Astrocyte (in vitro differentiated cells and primary cell): ENCODE measurements around the gene SND1. TPM values are rescaled to one million over a fixed set of nuclear protein-coding genes. Genes with fewer than 3 reads are reported as not detected.

Source experiments
- DNase-seq: peaks from one replicate; pipeline ENCODE4 v3.0.0-alpha.2; 2010; ENCODE audit warnings: low read depth
- FAIRE-seq: peaks from 2 replicates; lab custom pipeline; 2011; peaks lifted over from hg19 to GRCh38; lab: Jason Lieb, UNC
- H2AFZ ChIP-seq: 2 replicates; pipeline ENCODE4 v1.6.0; 2012; ENCODE audit warnings: low read depth, low read length, inconsistent platforms
- H3K27ac ChIP-seq: 2 replicates; pipeline ENCODE4 v1.5.1; 2011; ENCODE audit warnings: low read depth, low read length, inconsistent platforms
- H3K27me3 ChIP-seq: 2 replicates; pipeline ENCODE4 v1.6.0; 2011; ENCODE audit warnings: low read length, inconsistent platforms; ENCODE audit not compliant: insufficient read depth
- H3K36me3 ChIP-seq: 2 replicates; pipeline ENCODE4 v1.5.1; 2011; ENCODE audit warnings: low read length, inconsistent platforms; ENCODE audit not compliant: insufficient read depth
- H3K4me1 ChIP-seq: 2 replicates; pipeline ENCODE4 v1.5.1; 2011; ENCODE audit warnings: low read length, inconsistent platforms; ENCODE audit not compliant: insufficient read depth
- H3K4me2 ChIP-seq: 2 replicates; pipeline ENCODE4 v1.6.0; 2012; ENCODE audit warnings: low read length, inconsistent platforms
- H3K4me3 ChIP-seq: 2 replicates; pipeline ENCODE4 v1.5.1; 2011; ENCODE audit warnings: low read depth, mild to moderate bottlenecking, low read length, inconsistent platforms; ENCODE audit not compliant: insufficient read depth
- H3K79me2 ChIP-seq: 2 replicates; pipeline ENCODE4 v1.6.0; 2012; ENCODE audit warnings: mild to moderate bottlenecking, low read length, inconsistent platforms; ENCODE audit not compliant: insufficient read depth
- H3K9ac ChIP-seq: 2 replicates; pipeline ENCODE4 v1.6.0; 2012; ENCODE audit warnings: mild to moderate bottlenecking, low read length, inconsistent platforms
- H3K9me3 ChIP-seq: 2 replicates; pipeline ENCODE4 v1.5.1; 2012; ENCODE audit warnings: low read depth, mild to moderate bottlenecking, low read length, inconsistent platforms; ENCODE audit not compliant: insufficient read depth
- H4K20me1 ChIP-seq: 2 replicates; pipeline ENCODE4 v1.6.0; 2012; ENCODE audit warnings: low read length, inconsistent platforms; ENCODE audit not compliant: insufficient read depth
- H3K27ac Mint-ChIP-seq: one replicate; pipeline ENCODE4 v1.8.0; 2021; ENCODE audit warnings: mild to moderate bottlenecking, mixed read lengths; ENCODE audit not compliant: unreplicated experiment
- H3K27me3 Mint-ChIP-seq: one replicate; pipeline ENCODE4 v1.8.0; 2021; ENCODE audit warnings: low read depth, mixed read lengths; ENCODE audit not compliant: unreplicated experiment
- H3K36me3 Mint-ChIP-seq: one replicate; pipeline ENCODE4 v1.8.0; 2021; ENCODE audit warnings: low read depth, mixed read lengths; ENCODE audit not compliant: unreplicated experiment
- H3K4me1 Mint-ChIP-seq: one replicate; pipeline ENCODE4 v1.8.0; 2021; ENCODE audit warnings: low read depth, mixed read lengths; ENCODE audit not compliant: unreplicated experiment
- H3K4me3 Mint-ChIP-seq: one replicate; pipeline ENCODE4 v1.8.0; 2021; ENCODE audit warnings: mild to moderate bottlenecking, moderate library complexity, mixed read lengths; ENCODE audit not compliant: unreplicated experiment
- H3K9me3 Mint-ChIP-seq: one replicate; pipeline ENCODE4 v1.8.0; 2021; ENCODE audit warnings: mild to moderate bottlenecking, mixed read lengths; ENCODE audit not compliant: unreplicated experiment
- CTCF ChIP-seq: IDR thresholded peaks from 2 replicates; pipeline ENCODE4 v1.5.1; 2011; ENCODE audit warnings: low read depth, mild to moderate bottlenecking, inconsistent platforms, low read length, moderate library complexity; ENCODE audit not compliant: insufficient read depth
- EZH2 ChIP-seq: IDR thresholded peaks from 2 replicates; pipeline ENCODE4 v1.6.1; 2012; ENCODE audit warnings: mild to moderate bottlenecking, low read length, inconsistent platforms; ENCODE audit not compliant: insufficient read depth
- total RNA-seq: library from RNA; stranded (reverse); gene quantifications from 2 replicates; pipeline ENCODE4 v1.2.1, GENCODE V29; 2021

The SND1 gene
- total RNA-seq, 1 donor from 2014 or later: 267 TPM

GRCh38 chr7:128063088-128063487, 411.1 kb downstream of the SND1 start:
- Histone ChIP-seq H2AFZ (no peak overlapping the region), H3K4me1 (peaks cover 13% of the 10 kb centered on the region), H3K79me2 (no peaks in the 10 kb centered on the region), H3K36me3 (no peaks in the 10 kb centered on the region), H4K20me1 (peaks cover 100% of the 10 kb centered on the region), H3K9ac (no peak overlapping the region), H3K4me3 (no peak overlapping the region), H3K27me3 (no peaks in the 10 kb centered on the region), H3K4me2 (no peak overlapping the region), H3K9me3 (no peaks in the 10 kb centered on the region), H3K27ac (no peak overlapping the region)
- Mint-ChIP-seq H3K4me3 (no peak overlapping the region), H3K27me3 (no peaks in the 10 kb centered on the region), H3K9me3 (no peaks in the 10 kb centered on the region), H3K36me3 (peaks cover 21% of the 10 kb centered on the region), H3K4me1 (peaks cover 58% of the 10 kb centered on the region), H3K27ac (peak overlapping the region; percentile 37)
- FAIRE-seq: no peak
- no peak for TF ChIP-seq CTCF
- TF ChIP-seq EZH2: no peak
- no peak for DNase-seq

DNA sequence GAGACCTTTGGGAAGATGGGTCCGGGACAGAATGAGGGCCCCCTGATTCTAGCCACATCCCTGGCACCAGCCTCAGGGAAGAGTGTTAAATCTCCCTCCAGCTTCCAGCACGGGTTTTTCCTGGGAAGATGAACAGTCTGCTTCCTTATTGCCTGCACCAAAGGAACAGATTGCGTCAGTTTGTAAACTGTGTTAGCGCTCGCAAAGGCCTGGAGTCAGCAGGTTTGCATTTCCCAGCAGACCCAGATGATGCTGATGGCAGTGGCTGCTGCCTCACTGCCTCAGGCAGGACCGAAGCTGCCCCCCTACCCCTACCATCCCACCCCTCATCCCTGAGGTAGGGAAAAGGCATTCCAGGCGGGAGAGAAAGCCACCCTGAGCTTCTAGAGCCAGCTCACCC, 413.9 kb downstream of the SND1 start:
- no peak overlapping the region for H3K4me3 Mint-ChIP-seq
- DNase-seq: no peak
- peaks cover 53% of the 10 kb centered on the region for H3K4me1 Mint-ChIP-seq
- no peaks in the 10 kb centered on the region for H3K27me3 Mint-ChIP-seq
- H3K9me3 Mint-ChIP-seq: no peaks in the 10 kb centered on the region
- H4K20me1 ChIP-seq: peaks cover 97% of the 10 kb centered on the region
- H3K27ac Mint-ChIP-seq: no peak overlapping the region
- no peak overlapping the region for H3K4me2 ChIP-seq
- FAIRE-seq: no peak
- no peak for TF ChIP-seq EZH2
- no peak for TF ChIP-seq CTCF
- no peak overlapping the region for H3K27ac ChIP-seq
- H2AFZ ChIP-seq: no peak overlapping the region
- no peaks in the 10 kb centered on the region for H3K27me3 ChIP-seq
- no peak overlapping the region for H3K4me3 ChIP-seq
- H3K36me3 ChIP-seq: no peaks in the 10 kb centered on the region
- H3K36me3 Mint-ChIP-seq: peaks cover 17% of the 10 kb centered on the region
- H3K79me2 ChIP-seq: no peaks in the 10 kb centered on the region
- H3K9me3 ChIP-seq: no peaks in the 10 kb centered on the region
- H3K9ac ChIP-seq: no peak overlapping the region
- H3K4me1 ChIP-seq: peaks cover 10% of the 10 kb centered on the region

DNA sequence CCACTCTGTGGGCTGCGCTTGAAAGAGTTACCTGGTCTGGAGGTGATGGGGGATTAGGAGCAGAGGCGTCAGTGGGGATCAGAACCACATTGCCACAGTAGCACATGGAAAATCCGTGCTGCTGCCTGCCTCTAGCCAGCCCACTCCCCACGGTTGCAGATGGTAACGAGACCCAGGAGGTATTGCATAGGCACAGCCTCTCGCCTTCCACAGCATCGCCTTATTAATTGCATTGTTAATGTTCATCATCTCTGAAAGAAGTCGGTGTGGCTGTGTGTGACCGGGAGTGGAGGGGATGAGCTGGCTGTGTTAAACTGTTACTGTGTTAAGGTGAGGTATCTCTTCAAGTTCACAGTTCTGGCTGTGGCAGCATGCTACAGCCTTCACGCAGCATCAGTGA, 414.4 kb downstream of the SND1 start:
- H3K27me3 ChIP-seq: no peaks in the 10 kb centered on the region
- Mint-ChIP-seq H3K4me3 (no peak overlapping the region), H3K27ac (no peak overlapping the region), H3K9me3 (no peaks in the 10 kb centered on the region), H3K36me3 (peaks cover 16% of the 10 kb centered on the region), H3K27me3 (no peaks in the 10 kb centered on the region), H3K4me1 (peaks cover 50% of the 10 kb centered on the region)
- no peak overlapping the region for H3K27ac ChIP-seq
- no peaks in the 10 kb centered on the region for H3K36me3 ChIP-seq
- H3K4me2 ChIP-seq: no peak overlapping the region
- FAIRE-seq (no peak), DNase-seq (no peak)
- no peak for TF ChIP-seq EZH2
- H2AFZ ChIP-seq: no peak overlapping the region
- H3K9ac ChIP-seq: no peak overlapping the region
- H4K20me1 ChIP-seq: peaks cover 95% of the 10 kb centered on the region
- no peaks in the 10 kb centered on the region for H3K79me2 ChIP-seq
- peaks cover 10% of the 10 kb centered on the region for H3K4me1 ChIP-seq
- no peak overlapping the region for H3K4me3 ChIP-seq
- H3K9me3 ChIP-seq: no peaks in the 10 kb centered on the region
